ENCODE measurements around the gene VAMP1.
"Not testable (repeated sequence)": the region's sequence is repeated elsewhere in the genome, so short reads cannot be mapped to it uniquely, and the experiment has no call there.

VAMP1 gene

GRCh38 chr12:6451348-6452244, 18.9 kb downstream of the VAMP1 start, which contains the start of gene TAPBPL:
TSS of gene TAPBPL (plus strand) at chr12:6452042. CDS start at chr12:6452249, 207 bp downstream.
- peak; percentile 44 for DNase-seq (ENCODE audit: low read depth)

DNA sequence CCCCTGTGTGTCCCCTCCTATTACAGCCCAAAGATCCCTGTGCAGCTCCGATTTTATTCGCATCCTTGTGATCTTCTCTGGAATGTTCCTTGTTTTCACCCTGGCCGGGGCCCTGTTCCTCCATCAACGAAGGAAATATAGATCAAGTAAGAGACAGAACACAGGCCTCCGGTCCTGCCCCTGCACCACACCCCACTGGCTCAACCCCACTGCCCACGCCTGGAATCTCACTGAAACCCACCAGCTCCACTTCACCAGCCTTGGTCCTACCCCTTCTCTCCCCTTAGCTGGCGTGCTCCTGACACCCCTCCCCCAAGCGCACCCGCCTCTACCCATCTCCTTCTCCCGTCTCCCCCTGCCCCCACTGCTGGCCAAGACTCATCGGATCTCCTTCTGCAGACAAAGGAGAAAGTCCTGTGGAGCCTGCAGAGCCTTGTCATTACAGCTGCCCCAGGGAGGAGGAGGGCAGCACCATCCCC, 19.6 kb downstream of the VAMP1 start:
- no peak for DNase-seq (ENCODE audit: low read depth)

- DNase-seq (ENCODE audit: low read depth): no peak
Observed at GRCh38 chr12:6450091-6450868, 20.2 kb downstream of the VAMP1 start.

DNA sequence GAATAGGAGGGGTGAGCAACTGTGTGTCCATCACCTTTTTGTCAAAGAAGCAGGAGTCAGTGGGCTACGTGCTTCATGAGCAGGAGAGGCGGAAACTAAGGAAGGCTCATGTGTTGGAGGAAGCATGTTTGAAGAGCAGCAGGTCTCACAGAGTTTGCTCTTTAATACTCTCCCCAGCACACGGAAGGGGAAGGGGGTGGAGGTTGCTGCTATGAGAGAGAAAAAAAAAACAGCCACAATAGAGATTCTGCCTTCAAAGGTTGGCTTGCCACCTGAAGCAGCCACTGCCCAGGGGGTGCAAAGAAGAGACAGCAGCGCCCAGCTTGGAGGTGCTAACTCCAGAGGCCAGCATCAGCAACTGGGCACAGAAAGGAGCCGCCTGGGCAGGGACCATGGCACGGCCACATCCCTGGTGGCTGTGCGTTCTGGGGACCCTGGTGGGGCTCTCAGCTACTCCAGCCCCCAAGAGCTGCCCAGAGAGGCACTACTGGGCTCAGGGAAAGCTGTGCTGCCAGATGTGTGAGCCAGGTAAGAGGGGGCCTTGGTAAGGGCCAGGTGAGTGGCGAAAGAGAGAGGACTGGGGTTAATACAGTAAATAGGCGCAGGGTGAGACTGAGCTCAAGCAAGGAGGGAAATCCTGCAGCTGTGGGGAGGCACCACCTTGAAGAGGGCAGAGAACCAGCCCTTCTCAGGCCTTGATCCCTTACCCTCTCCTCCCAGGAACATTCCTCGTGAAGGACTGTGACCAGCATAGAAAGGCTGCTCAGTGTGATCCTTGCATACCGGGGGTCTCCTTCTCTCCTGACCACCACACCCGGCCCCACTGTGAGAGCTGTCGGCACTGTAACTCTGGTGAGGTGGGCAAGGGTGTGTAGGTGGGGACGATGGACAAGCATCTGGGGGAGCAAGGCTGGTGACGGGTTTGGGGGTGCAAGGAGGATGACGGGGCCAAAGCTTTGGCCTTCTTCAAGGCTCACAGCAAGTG, 25.5 kb downstream of the VAMP1 start, which contains the start of gene CD27:
Gene CD27, plus strand, starts transcription at position 252 of the 985 bp plus-strand sequence. Its CDS starts 141 bp downstream, at position 393.
- DNase-seq (ENCODE audit: low read depth): no peak

DNA sequence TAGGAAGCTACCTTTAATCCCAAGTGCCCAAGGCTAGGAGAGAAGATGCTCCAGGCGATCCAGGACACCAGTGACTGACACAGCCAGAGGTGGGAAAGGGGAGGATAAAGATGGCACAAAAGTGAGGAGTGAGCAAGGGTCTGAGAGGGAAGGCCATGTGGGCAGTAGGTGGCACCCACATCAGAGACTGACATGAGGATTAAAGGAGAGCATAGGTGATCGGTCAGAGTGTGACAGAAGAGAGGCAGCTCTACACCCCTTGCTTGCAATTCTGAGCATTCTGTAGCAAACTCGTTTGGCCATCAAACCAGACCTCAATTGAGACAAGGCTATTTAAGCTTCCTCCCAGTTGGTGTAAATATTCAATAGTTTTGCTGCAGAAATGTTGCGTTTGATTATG, 26.4 kb downstream of the VAMP1 start:
- no peak for DNase-seq (ENCODE audit: low read depth)

- DNase-seq (ENCODE audit: low read depth): no peak
Observed at GRCh38 chr12:6443361-6443983, 27.0 kb downstream of the VAMP1 start.

- no peak for DNase-seq (ENCODE audit: low read depth)
Observed at GRCh38 chr12:6442836-6443235, 27.6 kb downstream of the VAMP1 start.

GRCh38 chr12:6440391-6440790, 30.1 kb downstream of the VAMP1 start:
- DNase-seq (ENCODE audit: low read depth): no peak

DNA sequence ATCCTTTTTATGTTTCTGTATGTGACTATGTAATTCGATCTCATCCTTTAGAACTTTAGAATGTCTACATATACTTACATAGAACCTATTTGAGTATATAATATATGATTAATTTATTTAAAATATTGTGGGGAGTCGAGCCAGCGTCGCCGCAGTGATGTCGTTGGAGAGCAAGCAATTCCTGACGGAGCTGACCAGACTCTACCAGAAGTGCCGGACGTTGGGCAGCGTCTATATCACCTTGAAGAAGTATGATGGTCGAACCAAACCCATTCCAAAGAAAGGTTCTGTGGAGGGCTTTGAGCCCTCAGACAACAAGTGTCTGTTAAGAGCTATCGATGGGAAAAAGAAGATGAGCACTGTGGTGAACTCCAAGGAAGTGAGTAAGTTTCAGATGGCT, 32.1 kb downstream of the VAMP1 start:
- no peak for DNase-seq (ENCODE audit: low read depth)

DNA sequence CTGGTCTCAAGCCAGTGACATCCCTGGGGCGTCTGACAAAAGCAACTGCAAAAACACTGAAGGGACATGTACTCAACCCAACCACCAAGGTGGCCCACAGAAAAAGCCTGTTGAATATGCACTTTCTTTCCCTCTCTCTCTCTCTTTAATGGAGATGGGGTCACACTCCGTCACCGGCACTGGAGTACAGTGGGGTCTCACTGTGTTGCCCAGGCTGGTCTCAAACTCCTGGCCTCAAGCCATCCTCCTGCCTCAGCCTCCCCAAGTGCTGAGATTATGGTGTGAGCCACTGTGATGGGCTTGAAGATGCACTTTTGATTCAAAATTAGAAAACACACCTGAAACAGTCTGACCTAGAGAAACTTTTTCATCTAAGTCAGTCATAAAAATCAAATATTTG, 32.9 kb downstream of the VAMP1 start:
- no peak for DNase-seq (ENCODE audit: low read depth)

- no peak for DNase-seq (ENCODE audit: low read depth)
Observed at GRCh38 chr12:6435961-6436715, 34.3 kb downstream of the VAMP1 start.

DNA sequence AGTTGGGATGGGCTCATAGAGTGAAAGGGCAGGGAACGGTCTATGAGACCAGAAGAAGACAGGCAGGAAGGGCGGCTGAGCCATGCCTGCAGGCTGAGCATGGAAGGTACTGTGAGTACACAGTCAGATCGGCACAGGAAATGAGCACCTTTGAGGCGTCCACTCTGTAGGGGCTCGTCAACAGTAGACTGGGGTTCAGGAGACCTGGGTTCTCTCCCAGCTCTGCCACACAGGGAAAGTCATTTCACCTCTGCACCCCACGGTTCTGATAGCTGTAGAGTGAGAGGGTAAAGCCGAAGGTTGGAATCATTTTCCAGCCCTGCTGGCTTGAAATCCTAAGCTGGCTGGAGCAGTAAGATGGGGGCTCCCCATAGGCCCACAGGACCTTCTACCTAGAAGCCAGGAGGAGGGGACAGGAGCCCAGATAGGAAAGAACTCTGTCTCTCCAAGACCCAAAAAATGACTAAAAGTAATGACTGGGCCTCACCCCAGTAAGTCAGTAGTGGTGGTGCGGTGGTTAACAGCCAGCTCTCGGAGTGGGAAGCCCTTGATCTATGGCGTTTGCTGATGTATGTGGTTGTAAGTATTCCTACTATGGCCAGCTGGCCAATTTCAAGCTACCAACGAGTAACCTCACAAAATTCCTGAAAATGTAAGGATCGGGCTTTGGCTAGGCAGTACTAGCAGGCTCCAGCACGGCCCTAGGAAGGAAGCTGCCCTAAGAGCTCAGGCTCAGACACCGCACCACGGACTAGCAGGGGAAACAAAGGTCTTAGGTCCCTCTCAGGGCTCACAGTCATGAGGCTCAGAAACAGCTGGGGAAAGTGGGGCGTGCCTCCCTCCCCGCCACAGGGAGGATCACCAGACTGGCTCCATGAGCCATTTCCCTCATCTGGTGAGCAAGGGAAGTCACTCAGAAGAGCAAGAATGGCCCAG, 36.0 kb downstream of the VAMP1 start:
- DNase-seq (ENCODE audit: low read depth): no peak

DNA sequence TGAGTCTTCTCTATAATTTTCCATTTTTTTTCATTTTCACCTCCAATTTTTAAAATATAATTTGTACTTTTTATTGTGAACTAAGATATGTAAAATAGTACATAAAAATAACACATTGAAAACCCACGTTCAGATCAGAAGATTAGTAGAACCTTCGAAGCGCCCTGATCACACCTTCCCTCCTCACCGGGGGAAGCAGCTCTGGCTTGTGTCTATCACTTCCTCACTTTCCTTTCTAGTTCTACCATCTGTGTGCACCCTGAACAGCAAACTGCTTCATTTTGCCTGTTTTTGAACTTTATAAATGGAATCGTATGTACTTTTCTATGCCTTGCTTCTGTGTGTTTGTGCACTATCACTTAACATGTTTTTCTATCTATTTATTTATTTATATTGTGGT, 37.5 kb downstream of the VAMP1 start:
- DNase-seq (ENCODE audit: low read depth): no peak

DNA sequence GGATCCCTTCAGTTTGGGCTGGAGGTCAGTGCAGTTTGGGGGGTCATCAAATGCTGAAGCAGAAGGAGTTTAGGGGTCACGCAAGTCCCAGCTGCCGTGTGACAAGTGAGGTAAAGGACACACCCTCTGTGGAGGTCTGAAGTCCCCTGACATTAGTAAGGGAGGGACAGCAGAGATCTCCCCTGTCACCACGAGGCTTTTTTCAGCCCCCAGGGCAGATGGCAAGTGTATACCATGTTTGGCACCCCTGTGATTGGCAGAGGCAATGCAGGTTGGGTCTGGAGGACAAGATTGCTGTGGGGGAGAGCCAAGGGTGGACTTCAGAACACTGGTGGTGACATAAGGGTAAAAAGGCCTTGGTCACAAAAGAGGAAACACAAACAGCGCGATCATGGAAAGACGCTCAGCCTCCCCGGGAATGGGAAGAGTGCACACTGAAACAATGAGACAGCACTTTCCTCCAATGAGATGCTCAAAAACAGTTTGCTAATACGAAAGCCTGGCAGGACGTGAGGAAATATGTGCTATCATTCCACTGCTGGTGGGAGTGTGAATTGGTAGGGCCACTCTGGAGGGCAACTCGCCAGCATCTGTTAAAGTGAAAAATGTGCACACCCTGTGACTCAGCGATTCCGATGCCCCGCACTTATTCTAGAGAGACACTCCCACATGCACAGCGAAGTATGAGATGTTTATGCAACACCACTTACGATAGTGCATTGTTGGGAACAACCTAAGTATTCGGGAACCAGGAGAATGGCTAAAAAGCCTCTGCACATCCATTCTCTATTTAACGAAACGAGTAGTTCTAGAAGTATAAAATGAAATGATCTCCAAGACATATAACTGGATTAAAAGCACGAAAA, 40.1 kb downstream of the VAMP1 start:
- DNase-seq (ENCODE audit: low read depth): peak; percentile 58

DNA sequence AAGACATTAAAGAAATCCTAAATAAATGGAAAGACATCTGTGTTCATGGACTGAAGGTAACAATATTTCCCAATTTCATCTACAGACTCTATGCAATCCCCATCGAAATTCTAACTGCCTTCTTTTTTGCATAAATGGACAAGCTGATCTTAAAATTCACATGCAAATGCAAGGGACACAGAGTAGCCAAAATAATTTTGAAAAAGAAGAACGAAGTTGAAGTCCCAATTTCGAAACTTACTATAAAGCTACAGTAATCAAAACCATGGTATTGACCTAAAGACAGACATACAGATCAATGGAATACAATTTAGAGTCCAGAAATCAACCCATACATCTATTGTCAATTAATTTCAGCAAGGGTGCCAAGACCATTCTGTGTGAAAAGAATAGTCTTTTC, 42.2 kb downstream of the VAMP1 start:
- no peak for DNase-seq (ENCODE audit: low read depth)

- not testable (repeated sequence) for DNase-seq (ENCODE audit: low read depth)
Observed at GRCh38 chr12:6427796-6428195, 42.7 kb downstream of the VAMP1 start.

DNA sequence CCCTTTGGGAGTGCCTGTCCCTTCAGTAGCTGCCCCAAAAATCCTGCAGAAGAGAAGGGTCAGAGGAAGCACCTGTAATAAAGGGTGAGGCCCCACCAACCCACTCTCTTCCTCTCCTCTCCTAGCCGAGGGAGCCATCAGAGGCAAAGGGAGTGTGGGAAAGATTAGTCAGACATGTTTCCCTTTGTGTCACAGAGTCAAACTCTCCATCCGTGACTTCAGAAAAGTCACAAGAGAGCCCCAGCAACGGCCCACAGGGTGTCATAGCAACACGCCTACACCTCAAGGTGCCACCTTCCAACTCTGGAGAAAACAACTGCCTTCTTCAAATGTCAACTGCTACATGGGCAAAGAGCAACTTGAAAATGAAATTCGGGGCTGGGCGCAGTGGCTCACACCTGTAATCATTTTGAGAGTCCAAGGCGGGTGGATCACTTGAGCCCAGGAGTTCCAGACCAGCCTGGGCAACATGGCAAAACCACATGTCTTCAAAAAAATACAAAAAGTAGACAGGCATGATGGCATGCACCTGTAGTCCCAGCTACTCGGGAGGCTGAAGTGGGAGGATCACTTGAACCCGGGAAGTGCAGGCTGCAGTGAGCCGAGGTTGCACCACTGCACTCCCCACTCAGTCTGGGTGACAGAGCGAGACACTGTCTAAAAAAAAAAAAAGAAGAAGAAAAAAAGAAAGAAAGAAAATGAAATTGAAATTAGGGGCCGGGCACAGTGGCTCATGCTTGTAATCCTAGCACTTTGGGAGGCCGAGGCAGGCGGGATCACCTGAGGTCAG, 43.4 kb downstream of the VAMP1 start:
- DNase-seq (ENCODE audit: low read depth): no peak

Data from non-pigmented ciliary epithelial cell (primary cell).